Measurements from ENCODE around the gene DTHD1. TPM values are rescaled to one million over a fixed set of nuclear protein-coding genes. Genes with fewer than 3 reads are reported as not detected.

Gene DTHD1
- total RNA-seq, 4 donors from 2014 or later = 0.68 to 1.3 TPM; not detected in 2

DNA sequence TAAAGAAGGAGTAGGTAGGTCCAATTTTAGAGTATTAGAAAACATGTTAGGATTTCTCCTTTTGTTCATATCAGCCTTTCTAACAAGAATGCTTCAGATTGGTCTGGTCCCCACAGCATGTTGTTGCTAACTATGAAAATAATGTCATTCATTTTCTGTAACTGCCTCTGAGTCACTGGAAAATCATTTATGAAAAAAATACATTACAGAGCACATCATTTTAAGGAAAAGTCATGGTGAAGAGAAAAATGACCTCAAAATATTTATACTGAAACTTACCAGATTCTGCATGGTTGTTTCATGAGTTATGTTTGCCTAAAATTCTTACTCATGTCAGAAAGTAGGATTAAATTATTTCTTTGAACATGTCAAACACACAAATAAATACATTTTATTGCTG is 35.2 kb downstream of the DTHD1 start:
- H3K9me3 ChIP-seq = no peaks in the 10 kb centered on the region
- no peaks in the 10 kb centered on the region for H3K36me3 ChIP-seq
- no peak for DNase-seq
- H3K27ac ChIP-seq = no peak overlapping the region
- intact Hi-C loops (cut with DNase I; ENCODE audit: low total_unique reads) (no loop called here), in situ Hi-C loops (cut with MboI; ENCODE audit: low pct_ligation_motif_present in 1 of 4, low pct_unique_long_range_greater_than_20kb in 1 of 4, low sequenced_read_pairs in 3 of 4) (no loop called here)
- TF ChIP-seq, protein P1, sequence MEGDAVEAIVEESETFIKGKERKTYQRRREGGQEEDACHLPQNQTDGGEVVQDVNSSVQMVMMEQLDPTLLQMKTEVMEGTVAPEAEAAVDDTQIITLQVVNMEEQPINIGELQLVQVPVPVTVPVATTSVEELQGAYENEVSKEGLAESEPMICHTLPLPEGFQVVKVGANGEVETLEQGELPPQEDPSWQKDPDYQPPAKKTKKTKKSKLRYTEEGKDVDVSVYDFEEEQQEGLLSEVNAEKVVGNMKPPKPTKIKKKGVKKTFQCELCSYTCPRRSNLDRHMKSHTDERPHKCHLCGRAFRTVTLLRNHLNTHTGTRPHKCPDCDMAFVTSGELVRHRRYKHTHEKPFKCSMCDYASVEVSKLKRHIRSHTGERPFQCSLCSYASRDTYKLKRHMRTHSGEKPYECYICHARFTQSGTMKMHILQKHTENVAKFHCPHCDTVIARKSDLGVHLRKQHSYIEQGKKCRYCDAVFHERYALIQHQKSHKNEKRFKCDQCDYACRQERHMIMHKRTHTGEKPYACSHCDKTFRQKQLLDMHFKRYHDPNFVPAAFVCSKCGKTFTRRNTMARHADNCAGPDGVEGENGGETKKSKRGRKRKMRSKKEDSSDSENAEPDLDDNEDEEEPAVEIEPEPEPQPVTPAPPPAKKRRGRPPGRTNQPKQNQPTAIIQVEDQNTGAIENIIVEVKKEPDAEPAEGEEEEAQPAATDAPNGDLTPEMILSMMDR (IDR thresholded peaks at IDR 0.05) = no peak
- TF ChIP-seq POLR2AphosphoS5 (IDR thresholded peaks at IDR 0.05) (no peak), POLR2A (IDR thresholded peaks at IDR 0.05) (no peak), EP300 (IDR thresholded peaks at IDR 0.05; ENCODE audit: low read depth) (no peak)
- no peaks in the 10 kb centered on the region for H3K4me1 ChIP-seq
- no peak overlapping the region for H3K4me3 ChIP-seq
- H3K27me3 ChIP-seq = no peaks in the 10 kb centered on the region

DNA sequence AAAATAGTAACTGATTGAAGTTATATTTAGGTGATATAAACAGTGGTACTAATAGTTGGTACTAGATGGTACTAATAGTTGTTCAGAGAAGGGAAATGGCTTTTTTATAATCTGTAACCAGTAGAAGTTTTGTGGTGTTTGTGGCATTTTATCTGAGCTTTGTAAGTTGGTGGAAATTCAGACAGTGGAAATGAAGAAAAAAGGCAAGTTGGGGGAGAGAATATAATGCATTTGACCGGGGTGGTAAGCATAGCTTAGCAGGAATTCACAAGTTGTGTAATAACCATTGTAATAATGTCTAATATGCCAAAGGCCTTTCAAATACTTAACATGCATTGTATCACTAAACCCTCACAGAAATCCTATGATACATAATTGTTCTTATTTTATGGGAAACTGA is 36.3 kb downstream of the DTHD1 start:
- Histone ChIP-seq H3K27ac (no peak overlapping the region), H3K4me3 (no peak overlapping the region), H3K4me1 (no peaks in the 10 kb centered on the region), H3K9me3 (no peaks in the 10 kb centered on the region), H3K27me3 (no peaks in the 10 kb centered on the region), H3K36me3 (no peaks in the 10 kb centered on the region)
- DNase-seq = no peak
- WGBS, 2 donors (ENCODE audit: low coverage in 1 of 2) = 73 to 83% methylated on average over 1 of the region's 1 CpG
- in situ Hi-C loops (cut with MboI; ENCODE audit: low pct_ligation_motif_present in 1 of 4, low pct_unique_long_range_greater_than_20kb in 1 of 4, low sequenced_read_pairs in 3 of 4) (no loop called here), intact Hi-C loops (cut with DNase I; ENCODE audit: low total_unique reads) (no loop called here)
- TF ChIP-seq, protein P1 (IDR thresholded peaks at IDR 0.05) = no peak
- no peak for TF ChIP-seq EP300 (IDR thresholded peaks at IDR 0.05; ENCODE audit: low read depth)
- TF ChIP-seq POLR2A (IDR thresholded peaks at IDR 0.05) = no peak
- TF ChIP-seq POLR2AphosphoS5 (IDR thresholded peaks at IDR 0.05) = no peak

- in situ Hi-C loops (cut with MboI; ENCODE audit: low pct_ligation_motif_present in 1 of 4, low pct_unique_long_range_greater_than_20kb in 1 of 4, low sequenced_read_pairs in 3 of 4) = no loop called here
- peaks cover 0 to under 1% (median 0%) of the 10 kb centered on the region in 4 donors for H3K4me1 ChIP-seq
- no peak for TF ChIP-seq POLR2AphosphoS5 (IDR thresholded peaks at IDR 0.05)
- no peak for TF ChIP-seq POLR2A (IDR thresholded peaks at IDR 0.05)
- TF ChIP-seq, protein P1 (IDR thresholded peaks at IDR 0.05) = no peak
- TF ChIP-seq EP300 (IDR thresholded peaks at IDR 0.05; ENCODE audit: low read depth) = no peak
- intact Hi-C loops (cut with DNase I; ENCODE audit: low total_unique reads) = no loop called here
- H3K4me3 ChIP-seq = no peak overlapping the region
- no peaks in the 10 kb centered on the region for H3K27me3 ChIP-seq
- DNase-seq = no peak
- H3K9me3 ChIP-seq = no peaks in the 10 kb centered on the region
- no peaks in the 10 kb centered on the region for H3K36me3 ChIP-seq
- H3K27ac ChIP-seq = no peak overlapping the region
- WGBS, 2 donors (ENCODE audit: low coverage in 1 of 2) = 73 to 74% methylated on average over 6 of the region's 6 CpGs
These were observed 38.9 kb downstream of the DTHD1 start for GRCh38 chr4:36320117-36320896.

DNA sequence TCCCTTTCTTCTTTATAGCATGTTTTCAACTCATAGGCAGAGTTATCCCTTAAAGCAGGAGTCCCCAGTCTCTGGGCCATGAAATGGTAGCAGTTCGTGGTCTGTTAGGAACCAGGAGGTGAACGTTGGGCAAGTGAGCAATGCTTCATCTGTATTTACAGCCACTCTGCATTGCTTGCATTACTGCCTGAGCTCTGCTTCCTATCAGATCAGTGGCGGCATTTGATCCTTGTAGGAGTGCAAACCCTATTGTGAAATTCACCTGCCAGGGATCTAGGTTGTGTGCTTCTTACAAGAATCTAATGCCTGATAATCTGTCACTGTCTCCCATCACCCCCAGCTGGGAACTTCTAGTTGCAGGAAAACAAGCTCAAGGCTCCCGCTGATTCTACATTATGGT is 39.8 kb downstream of the DTHD1 start:
- Histone ChIP-seq H3K4me1 (peaks cover 0 to 6% (median 0%) of the 10 kb centered on the region in 4 donors), H3K4me3 (no peak overlapping the region), H3K27me3 (no peaks in the 10 kb centered on the region), H3K27ac (no peak overlapping the region), H3K9me3 (no peaks in the 10 kb centered on the region), H3K36me3 (no peaks in the 10 kb centered on the region)
- 81 to 100% methylated on average over 1 to 4 of the region's 4 CpGs for WGBS, 2 donors (ENCODE audit: low coverage in 1 of 2)
- TF ChIP-seq, protein P1 (IDR thresholded peaks at IDR 0.05) = no peak
- TF ChIP-seq POLR2AphosphoS5 (IDR thresholded peaks at IDR 0.05) (no peak), POLR2A (IDR thresholded peaks at IDR 0.05) (no peak)
- in situ Hi-C loops (cut with MboI; ENCODE audit: low pct_ligation_motif_present in 1 of 4, low pct_unique_long_range_greater_than_20kb in 1 of 4, low sequenced_read_pairs in 3 of 4) = no loop called here
- intact Hi-C loops (cut with DNase I; ENCODE audit: low total_unique reads) = no loop called here
- DNase-seq = no peak
